GM12878 (cell line): ENCODE measurements around the gene MRPL27. TPM values are rescaled to one million over a fixed set of nuclear protein-coding genes. Genes with fewer than 3 reads are reported as not detected.

Experiments
- ATAC-seq: fragments of 200-7000 bp; cut with Tn5 transposase; 3 replicates; pipeline ENCODE4 v1.9.1; 2020; ENCODE audit warnings: mild to moderate bottlenecking, moderate library complexity
- BruUV-seq: library from RNA; stranded (reverse); fragments of 400-500 nt; replicated peaks from 2 replicates; lab custom pipeline; 2021; lab: Mats Ljungman, UMichigan
- CTCF ChIA-PET: fragments of 300-600 bp; sonication (Branson Sonifier 250); formaldehyde crosslinking; extraction: SDS; loops from one replicate; lab custom pipeline; 2021; ENCODE audit warnings: inconsistent platforms; lab: Yijun Ruan, JAX
- POLR2A ChIA-PET: fragments of 350-600 bp; formaldehyde crosslinking; extraction: SDS; loops from one replicate; lab custom pipeline; 2021; ENCODE audit warnings: inconsistent platforms; lab: Charles Lee
- RAD21 ChIA-PET: fragments of 300-600 bp; sonication (Branson Sonifier 250); formaldehyde crosslinking; loops from one replicate; lab custom pipeline; 2023; ENCODE audit warnings: antibody characterized with exemption; ENCODE audit not compliant: unreplicated experiment; lab: Charles Lee
- SMC1A ChIA-PET: fragments of 300-600 bp; sonication (Branson Sonifier 250); formaldehyde crosslinking; loops from one replicate; lab custom pipeline; 2023; ENCODE audit not compliant: unreplicated experiment, uncharacterized antibody; lab: Charles Lee
- DNase-seq: peaks from one replicate; pipeline ENCODE4 v3.0.0-alpha.2; 2011; ENCODE audit warnings: low read depth, low spot score
- FAIRE-seq: peaks from 3 replicates; lab custom pipeline; 2011; peaks lifted over from hg19 to GRCh38; lab: Jason Lieb, UNC
- H2AFZ ChIP-seq: 2 replicates; pipeline ENCODE4 v1.6.0; 2011; ENCODE audit warnings: low read depth, low read length, control low read depth; ENCODE audit not compliant: control insufficient read depth
- H3K27ac ChIP-seq: 2 replicates; pipeline ENCODE4 v1.5.1; 2011; ENCODE audit warnings: control low read depth; ENCODE audit not compliant: control insufficient read depth, insufficient read depth
- H3K27me3 ChIP-seq, 2 experiments: replicated peaks in 1 of 2; 2 replicates each; pipeline versions ENCODE4 v1.6.0 to v1.6.1; 2011; ENCODE audit warnings: low read length in 1 of 2; ENCODE audit not compliant: control insufficient read depth in 2 of 2, insufficient read depth in 2 of 2
- H3K36me3 ChIP-seq, 2 experiments: 2 replicates each; pipeline ENCODE4 v1.5.1; 2011; ENCODE audit warnings: low read length in 1 of 2; ENCODE audit not compliant: control insufficient read depth in 2 of 2, insufficient read depth in 2 of 2
- H3K4me1 ChIP-seq: 2 replicates; pipeline ENCODE4 v1.6.1; 2011; ENCODE audit warnings: mild to moderate bottlenecking, low read length, moderate library complexity, mixed read lengths; ENCODE audit not compliant: control insufficient read depth, insufficient read depth
- H3K4me2 ChIP-seq: 2 replicates; pipeline ENCODE4 v1.6.0; 2011; ENCODE audit warnings: control low read depth; ENCODE audit not compliant: control insufficient read depth, insufficient read depth
- H3K4me3 ChIP-seq: fragments of 200-600 bp; sonication (generic); 2 replicates; pipeline ENCODE4 v1.5.1; 2016
- H3K79me2 ChIP-seq: 2 replicates; pipeline ENCODE4 v1.6.0; 2011; ENCODE audit warnings: low read length; ENCODE audit not compliant: control insufficient read depth, insufficient read depth
- H3K9ac ChIP-seq: 2 replicates; pipeline ENCODE4 v1.8.0; 2011; ENCODE audit warnings: low read length, control low read depth, mixed read lengths; ENCODE audit not compliant: control insufficient read depth, insufficient read depth
- H3K9me3 ChIP-seq: replicated peaks from 3 replicates; pipeline ENCODE4 v1.5.1; 2011; ENCODE audit warnings: mild to moderate bottlenecking, low read length; ENCODE audit not compliant: control insufficient read depth, insufficient read depth
- H4K20me1 ChIP-seq: 2 replicates; pipeline ENCODE4 v1.6.0; 2011; ENCODE audit not compliant: control insufficient read depth, insufficient read depth
- BHLHE40 ChIP-seq, 2 experiments: fragments of 450-650 bp in 1 of 2; IDR thresholded peaks; 2 replicates each; pipeline ENCODE4 v1.6.1; 2011 to 2017; ENCODE audit warnings: low read depth in 2 of 2, borderline replicate concordance in 1 of 2, improper control_type of control experiment in 1 of 2, low read length in 1 of 2, mild to moderate bottlenecking in 1 of 2
- CTCF ChIP-seq, 3 experiments: IDR thresholded peaks in 2 of 3; conservative IDR thresholded peaks in 1 of 3; 2 replicates each; pipeline ENCODE4 v1.5.1; 2011; ENCODE audit warnings: low read depth in 3 of 3, low read length in 3 of 3, mild to moderate bottlenecking in 3 of 3, control low read depth in 2 of 3, moderate library complexity in 2 of 3, inconsistent platforms in 1 of 3, mixed read lengths in 1 of 3; ENCODE audit not compliant: control insufficient read depth in 2 of 3, insufficient read depth in 1 of 3; ENCODE audit errors: extremely low read depth in 1 of 3
- HDGF ChIP-seq: fragments of 450-650 bp; IDR thresholded peaks from 2 replicates; pipeline ENCODE4 v1.6.1; 2016; ENCODE audit warnings: antibody characterized with exemption
- POLR2A ChIP-seq: IDR thresholded peaks from 2 replicates; pipeline ENCODE4 v1.6.1; 2011; ENCODE audit warnings: low read depth, mild to moderate bottlenecking, low read length
- PRDM15 ChIP-seq: fragments of 450-650 bp; formaldehyde crosslinking; IDR thresholded peaks from 2 replicates; pipeline ENCODE4 v1.4.0; 2020; ENCODE audit warnings: mild to moderate bottlenecking, moderate library complexity
- RAD21 ChIP-seq: IDR thresholded peaks from 2 replicates; pipeline ENCODE4 v1.6.1; 2011; ENCODE audit warnings: mild to moderate bottlenecking, low read depth, low read length, moderate library complexity; ENCODE audit not compliant: insufficient read depth
- RUNX3 ChIP-seq: IDR thresholded peaks from 2 replicates; pipeline ENCODE4 v1.6.1; 2012; ENCODE audit warnings: low read length, inconsistent platforms
- SMAD1 ChIP-seq: fragments of 450-650 bp; IDR thresholded peaks from 2 replicates; pipeline ENCODE4 v1.6.1; 2018; ENCODE audit warnings: mild to moderate bottlenecking, low read depth; ENCODE audit not compliant: partially characterized antibody
- SMC3 ChIP-seq: IDR thresholded peaks from 2 replicates; pipeline ENCODE4 v1.6.1; 2011; ENCODE audit warnings: low read length, improper control_type of control experiment, borderline replicate concordance
- STAT1 ChIP-seq: fragments of 450-650 bp; conservative IDR thresholded peaks from 2 replicates; pipeline ENCODE4 v1.6.1; 2014; ENCODE audit warnings: antibody characterized with exemption, mild to moderate bottlenecking
- YY1 ChIP-seq: IDR thresholded peaks from 2 replicates; pipeline ENCODE4 v1.6.1; 2011; ENCODE audit warnings: low read depth, mild to moderate bottlenecking, low read length
- WGBS: methylation state at CpG from one replicate; pipeline ENCODE4 v1.1.6; 2016; ENCODE audit warnings: low lambda C conversion rate; ENCODE audit not compliant: insufficient replicate concordance, insufficient coverage; ENCODE audit errors: missing lambda C conversion rate; 5-methylcytosine and 5-hydroxymethylcytosine counted together
- in situ Hi-C: fragments of 300-500 bp; cut with MboI; formaldehyde crosslinking; loops from 9 replicates; pipeline ENCODE4 v1.14.3; 2018; ENCODE audit warnings: mixed read lengths
- intact Hi-C: fragments of 100-400 bp; cut with micrococcal nuclease; formaldehyde crosslinking; loops from one replicate; pipeline ENCODE4 v1.14.2; 2022; ENCODE audit not compliant: unreplicated experiment
- polyA plus RNA-seq, 11 experiments: library from polyadenylated mRNA; depleted of rRNA in 4 of 11; unstranded in 6 of 11; stranded (reverse) in 5 of 11; fragments of >200 nt; fragmentation: Nextera tagmentation in 4 of 11; fragmentation: Illumina TruSeq in 1 of 11; extraction: Ambion mirVana in 4 of 11; extraction: Trizol in 1 of 11; gene quantifications; 1 replicate in 1 of 11; 2 replicates in 10 of 11; pipeline versions ENCODE4 v1.2.1 to v1.2.3, GENCODE V29; 2011 to 2016; ENCODE audit warnings: inconsistent platforms in 2 of 11, missing spikeins in 2 of 11, low read depth in 1 of 11
- total RNA-seq, 4 experiments: library from RNA; depleted of rRNA in 3 of 4; stranded (reverse); fragments of >200 nt in 3 of 4; fragmentation: Illumina TruSeq in 1 of 4; extraction: Trizol in 1 of 4; gene quantifications; 2 replicates each; pipeline versions ENCODE4 v1.2.1 to v1.2.3, GENCODE V29; 2013 to 2021

The MRPL27 gene
- total and polyA plus RNA-seq, 10 of the 15 experiments (the other 5 are each of a cell fraction or from before 2014, with no cell fraction given): 83.0 to 390 (median 131) TPM

GRCh38 chr17:50361561-50362480 lies 11.2 kb downstream of the MRPL27 start:
- CTCF ChIA-PET: interaction anchor here (0.7 to 4.5 kb wide), 43 partner anchors 11 to 247 kb away, joined by 3 to 83 read pairs (median 6); partner anchors contain the start of genes EME1, LRRC59, MRPL27 and RSAD1
- RAD21 ChIA-PET: interaction anchor here (0.6 to 3.0 kb wide), 14 partner anchors 13 to 162 kb away, joined by 3 to 32 read pairs (median 4); partner anchors contain the start of genes ACSF2, LRRC59, RSAD1 and XYLT2
- H3K36me3 ChIP-seq: peaks cover 11 to 23% of the 10 kb centered on the region in 2 experiments; a peak in 3 of 4 replicates
- no peaks in the 10 kb centered on the region; the same call in 1 of the 2 replicates for H3K79me2 ChIP-seq
- no peak overlapping the region for H3K4me3 ChIP-seq
- no peak overlapping the region for H3K27ac ChIP-seq
- H3K4me2 ChIP-seq: no peak overlapping the region
- no peak overlapping the region for H3K9ac ChIP-seq
- H2AFZ ChIP-seq: no peak overlapping the region; the same call in 1 of the 2 replicates
- SMC1A ChIA-PET: interaction anchor here (0.7 to 2.9 kb wide), 24 partner anchors 9 to 180 kb away, joined by 3 to 26 read pairs (median 4); partner anchors contain the start of genes LRRC59 and XYLT2
- no peak for DNase-seq
- H3K27me3 ChIP-seq: no peaks in the 10 kb centered on the region
- no peaks in the 10 kb centered on the region for H4K20me1 ChIP-seq
- TSS peak; percentile 7 for BruUV-seq
- WGBS: 37% methylated on average over 11 of the region's 11 CpGs
- POLR2A ChIA-PET: interaction anchor here (0.7 to 1.9 kb wide), 8 partner anchors 10 to 276 kb away, joined by 3 to 7 read pairs (median 4); partner anchors contain the start of gene LRRC59
- peak; percentile 94 for ATAC-seq
- intact Hi-C loops: loop anchor here (1.0 kb wide), 1 partner anchor 117 kb away; no protein-coding TSS in a partner anchor
- in situ Hi-C loops: loop anchor here (5.0 kb wide), 1 partner anchor 50 kb away; no protein-coding TSS in a partner anchor
- no peaks in the 10 kb centered on the region for H3K9me3 ChIP-seq
- peak; percentile 88 for FAIRE-seq
- H3K4me1 ChIP-seq: no peaks in the 10 kb centered on the region
- TF ChIP-seq POLR2A (0 out of 2 replicates have a peak, but pooled peaks have one; percentile 28), PRDM15 (CRISPR knock-in tag) (no peak), RAD21 (peak; percentile 63), SMAD1 (no peak), RUNX3 (0 out of 2 replicates have a peak, but pooled peaks have one; percentile 18), YY1 (peak; percentile 28; the same call in 1 of the 2 replicates), HDGF (0 out of 2 replicates have a peak, but pooled peaks have one; percentile 40), BHLHE40 (IDR thresholded peaks at IDR 0.05; ENCODE audit: borderline replicate concordance in 1 of 2, low read depth in 2 of 2, low read length in 1 of 2) (peak; percentile 11 to 15; a peak in 1 of 4 replicates), SMC3 (peak; percentile 75), CTCF (IDR thresholded peaks at IDR 0.05 in 2 of 3, conservative IDR thresholded peaks at IDR 0.05 in 1 of 3; ENCODE audit: control insufficient read depth in 2 of 3, extremely low read depth in 1 of 3, insufficient read depth in 1 of 3, low read depth in 3 of 3, low read length in 3 of 3) (peak; percentile 79 to 83 (median 80)), STAT1 (0 out of 2 replicates have a peak, but pooled peaks have one; percentile 33)
